H1 (cell line): Measurements from ENCODE around the gene ZNF746. TPM values are rescaled to one million over a fixed set of nuclear protein-coding genes. Genes with fewer than 3 reads are reported as not detected.

Experiments
- CTCF ChIA-PET: fragments of 300-600 bp; sonication (Branson Sonifier 250); formaldehyde crosslinking; loops from one replicate; lab custom pipeline; 2021; ENCODE audit not compliant: partially characterized antibody; lab: Charles Lee
- POLR2A ChIA-PET: fragments of 300-600 bp; sonication (Branson Sonifier 250); formaldehyde crosslinking; loops from one replicate; lab custom pipeline; 2021; ENCODE audit warnings: inconsistent platforms; ENCODE audit not compliant: partially characterized antibody; lab: Charles Lee
- DNase-seq, 2 experiments: peaks; one replicate each; pipeline versions ENCODE4 v3.0.0 to v3.0.0-alpha.2; 2010 to 2022; ENCODE audit warnings: low spot score in 2 of 2, low read depth in 1 of 2, mixed read lengths in 1 of 2
- FAIRE-seq: peaks from 2 replicates; lab custom pipeline; 2011; peaks lifted over from hg19 to GRCh38; lab: Jason Lieb, UNC
- H2AFZ ChIP-seq: 2 replicates; pipeline ENCODE4 v1.8.1; 2012; ENCODE audit warnings: low read length, inconsistent platforms
- H2AK5ac ChIP-seq: 2 replicates; pipeline ENCODE4 v1.6.1; 2013; ENCODE audit warnings: low read depth, low read length
- H2BK120ac ChIP-seq: replicated peaks from 2 replicates; pipeline ENCODE3; 2013; ENCODE audit warnings: low read depth, low read length, inconsistent platforms
- H2BK12ac ChIP-seq: 2 replicates; pipeline ENCODE4 v1.6.1; 2013; ENCODE audit warnings: low read depth, low read length
- H2BK15ac ChIP-seq: 2 replicates; pipeline ENCODE4 v1.6.1; 2013; ENCODE audit warnings: low read length
- H2BK20ac ChIP-seq: 2 replicates; pipeline ENCODE4 v1.6.1; 2013; ENCODE audit warnings: low read length
- H2BK5ac ChIP-seq: 2 replicates; pipeline ENCODE4 v1.6.1; 2013; ENCODE audit warnings: low read depth, low read length
- H3K14ac ChIP-seq: 2 replicates; pipeline ENCODE4 v1.6.1; 2013; ENCODE audit warnings: inconsistent platforms; ENCODE audit not compliant: insufficient read length
- H3K18ac ChIP-seq: 2 replicates; pipeline ENCODE4 v1.6.1; 2013; ENCODE audit warnings: low read length; ENCODE audit errors: extremely low read depth
- H3K23ac ChIP-seq: 2 replicates; pipeline ENCODE4 v1.6.1; 2013; ENCODE audit warnings: inconsistent platforms; ENCODE audit not compliant: insufficient read length
- H3K23me2 ChIP-seq: 2 replicates; pipeline ENCODE4 v1.6.1; 2013; ENCODE audit warnings: low read depth, low read length
- H3K27ac ChIP-seq: 2 replicates; pipeline ENCODE4 v1.6.1; 2011; ENCODE audit warnings: low read depth, low read length, inconsistent platforms
- H3K27me3 ChIP-seq, 4 experiments: replicated peaks in 1 of 4; 1 replicate in 1 of 4; 2 replicates in 3 of 4; pipeline versions ENCODE4 v1.6.1 to v1.8.1; 2011 to 2013; ENCODE audit warnings: low read length in 3 of 4, mild to moderate bottlenecking in 3 of 4, inconsistent platforms in 2 of 4, mixed read lengths in 2 of 4, moderate library complexity in 1 of 4; ENCODE audit not compliant: control insufficient read depth in 3 of 4, insufficient read depth in 3 of 4; ENCODE audit errors: extremely low read depth in 1 of 4
- H3K36me3 ChIP-seq, 4 experiments: 2 replicates each; pipeline versions ENCODE4 v1.6.1 to v1.8.1; 2011 to 2013; ENCODE audit warnings: mild to moderate bottlenecking in 4 of 4, low read length in 3 of 4, moderate library complexity in 2 of 4, control low read depth in 1 of 4, inconsistent platforms in 1 of 4; ENCODE audit not compliant: insufficient read depth in 4 of 4, control insufficient read depth in 2 of 4
- H3K4ac ChIP-seq: replicated peaks from 2 replicates; pipeline ENCODE3; 2013; ENCODE audit warnings: low read length, low read depth, mixed read lengths, inconsistent platforms; ENCODE audit not compliant: insufficient read length
- H3K4me1 ChIP-seq, 4 experiments: replicated peaks in 1 of 4; 1 replicate in 1 of 4; 2 replicates in 3 of 4; pipeline versions ENCODE4 v1.6.1 to v1.8.1; 2011 to 2013; ENCODE audit warnings: low read length in 3 of 4, inconsistent platforms in 2 of 4, mixed read lengths in 1 of 4; ENCODE audit not compliant: insufficient read depth in 4 of 4, control insufficient read depth in 3 of 4
- H3K4me2 ChIP-seq, 2 experiments: 2 replicates each; pipeline versions ENCODE4 v1.6.1 to v1.8.1; 2011 to 2013; ENCODE audit warnings: low read depth in 2 of 2, low read length in 2 of 2, control low read depth in 1 of 2, inconsistent platforms in 1 of 2, mild to moderate bottlenecking in 1 of 2; ENCODE audit not compliant: insufficient read depth in 1 of 2
- H3K4me3 ChIP-seq, 4 experiments: fragments of 200-600, 300-600 bp in 1 of 4; sonication (generic), shearing (Covaris generic), sonication (Bioruptor Twin) in 1 of 4; 2 replicates each; pipeline versions ENCODE4 v1.5.1 to v1.8.1; 2011 to 2016; ENCODE audit warnings: low read length in 4 of 4, low read depth in 3 of 4, control low read depth in 2 of 4, inconsistent platforms in 2 of 4, mild to moderate bottlenecking in 2 of 4, mixed read lengths in 1 of 4, moderate library complexity in 1 of 4; ENCODE audit not compliant: insufficient read depth in 2 of 4; ENCODE audit errors: extremely low read depth in 1 of 4
- H3K56ac ChIP-seq: replicated peaks from 2 replicates; pipeline ENCODE3; 2013; ENCODE audit warnings: low read depth, mild to moderate bottlenecking, mixed read lengths, low read length, inconsistent platforms; ENCODE audit not compliant: insufficient read length
- H3K79me1 ChIP-seq: 2 replicates; pipeline ENCODE4 v1.6.1; 2013; ENCODE audit warnings: low read depth, low read length, control low read depth
- H3K79me2 ChIP-seq, 2 experiments: 2 replicates each; pipeline versions ENCODE4 v1.6.1 to v1.8.1; 2012 to 2013; ENCODE audit warnings: low read length in 2 of 2, mild to moderate bottlenecking in 2 of 2, inconsistent platforms in 1 of 2; ENCODE audit not compliant: insufficient read depth in 2 of 2, control insufficient read depth in 1 of 2
- H3K9ac ChIP-seq, 4 experiments: replicated peaks in 1 of 4; 1 replicate in 1 of 4; 2 replicates in 3 of 4; pipeline versions ENCODE4 v1.6.1 to v1.8.1; 2011 to 2013; ENCODE audit warnings: low read depth in 3 of 4, low read length in 3 of 4, control low read depth in 2 of 4, mild to moderate bottlenecking in 2 of 4, moderate library complexity in 2 of 4, inconsistent platforms in 1 of 4; ENCODE audit errors: extremely low read depth in 1 of 4
- H3K9me3 ChIP-seq, 2 experiments: 2 replicates each; pipeline versions ENCODE4 v1.6.1 to v1.8.1; 2012 to 2013; ENCODE audit warnings: mild to moderate bottlenecking in 2 of 2, moderate library complexity in 2 of 2, control low read depth in 1 of 2, inconsistent platforms in 1 of 2, low read depth in 1 of 2, low read length in 1 of 2, mixed read lengths in 1 of 2; ENCODE audit not compliant: insufficient read depth in 2 of 2
- H4K20me1 ChIP-seq, 2 experiments: replicated peaks in 1 of 2; 2 replicates each; pipeline versions ENCODE3 to v1.8.1; 2011 to 2013; ENCODE audit warnings: inconsistent platforms in 2 of 2, low read length in 2 of 2, mild to moderate bottlenecking in 1 of 2; ENCODE audit not compliant: insufficient read depth in 2 of 2, control insufficient read depth in 1 of 2
- H4K5ac ChIP-seq: 2 replicates; pipeline ENCODE4 v1.6.1; 2013; ENCODE audit warnings: low read length, low read depth, mixed read lengths, inconsistent platforms; ENCODE audit not compliant: insufficient read length
- H4K8ac ChIP-seq: 2 replicates; pipeline ENCODE4 v1.8.0; 2013; ENCODE audit warnings: mild to moderate bottlenecking, moderate library complexity, low read length, inconsistent platforms; ENCODE audit not compliant: insufficient read depth; ENCODE audit errors: extremely low read depth
- H4K91ac ChIP-seq: replicated peaks from 2 replicates; pipeline ENCODE3; 2013; ENCODE audit warnings: low read length, mixed read lengths, inconsistent platforms; ENCODE audit not compliant: insufficient read length
- FOSL1 ChIP-seq: IDR thresholded peaks from 2 replicates; pipeline ENCODE4 v1.6.1; 2011; ENCODE audit warnings: mild to moderate bottlenecking, low read depth, low read length, moderate library complexity; ENCODE audit not compliant: insufficient read depth
- HDAC6 ChIP-seq: IDR thresholded peaks from one replicate; pipeline ENCODE4 v1.7.1; 2012; ENCODE audit warnings: low read depth, mild to moderate bottlenecking, inconsistent platforms, low read length, moderate library complexity
- KDM1A ChIP-seq: fragments of 200-600, 300-600 bp; sonication (generic); IDR thresholded peaks from 2 replicates; pipeline ENCODE4 v1.7.1; 2016; ENCODE audit warnings: mild to moderate bottlenecking, low read length, borderline replicate concordance
- KDM4A ChIP-seq: IDR thresholded peaks from one replicate; pipeline ENCODE4 v1.7.1; 2012; ENCODE audit warnings: low read depth, mild to moderate bottlenecking, moderate library complexity, low read length, inconsistent platforms; ENCODE audit not compliant: severe bottlenecking
- MAX ChIP-seq: IDR thresholded peaks from 2 replicates; pipeline ENCODE4 v1.6.1; 2012; ENCODE audit warnings: inconsistent platforms
- POLR2AphosphoS5 ChIP-seq: IDR thresholded peaks from 2 replicates; pipeline ENCODE4 v1.6.1; 2011; ENCODE audit warnings: low read depth, low read length
- POU5F1 ChIP-seq: IDR thresholded peaks from 2 replicates; pipeline ENCODE4 v1.6.1; 2011; ENCODE audit warnings: low read depth, mild to moderate bottlenecking, low read length, moderate library complexity
- SP1 ChIP-seq: IDR thresholded peaks from 2 replicates; pipeline ENCODE4 v1.6.1; 2011; ENCODE audit warnings: low read depth, low read length
- SP4 ChIP-seq: IDR thresholded peaks from 2 replicates; pipeline ENCODE4 v1.6.1; 2012; ENCODE audit warnings: low read length, inconsistent platforms
- SUZ12 ChIP-seq: fragments of 200-600 bp; sonication (generic); IDR thresholded peaks from 2 replicates; pipeline ENCODE4 v1.6.1; 2012; ENCODE audit warnings: mild to moderate bottlenecking, inconsistent platforms, low read length, moderate library complexity, mixed read lengths
- TBP ChIP-seq: IDR thresholded peaks from 2 replicates; pipeline ENCODE4 v1.6.1; 2011; ENCODE audit warnings: low read depth, low read length, improper control_type of control experiment
- YY1 ChIP-seq: IDR thresholded peaks from 2 replicates; pipeline ENCODE4 v1.6.1; 2011; ENCODE audit warnings: low read depth, mild to moderate bottlenecking, low read length
- WGBS, 2 experiments: shearing (Covaris generic) in 1 of 2; methylation state at CpG; one replicate each; pipeline versions ENCODE4 v1.1.6 to v1.1.7; 2013 to 2015; ENCODE audit warnings: low lambda C conversion rate in 2 of 2, mixed read lengths in 2 of 2, inconsistent platforms in 1 of 2, low coverage in 1 of 2, missing lambda C conversion rate in 1 of 2; ENCODE audit not compliant: insufficient replicate concordance in 2 of 2, insufficient coverage in 1 of 2, insufficient read length in 1 of 2; ENCODE audit errors: extremely low coverage in 1 of 2, missing lambda C conversion rate in 1 of 2; 5-methylcytosine and 5-hydroxymethylcytosine counted together
- polyA plus RNA-seq, 7 experiments: library from polyadenylated mRNA; depleted of rRNA in 3 of 7; stranded (reverse) in 5 of 7; unstranded in 2 of 7; fragments of >200 nt in 5 of 7; fragments of 200-250 nt in 2 of 7; gene quantifications; 1 replicate in 5 of 7; 2 replicates in 1 of 7; 4 replicates in 1 of 7; pipeline versions ENCODE4 v1.2.1 to v1.2.3, GENCODE V29; 2011 to 2013; ENCODE audit warnings: missing spikeins in 2 of 7, mixed read lengths in 2 of 7
- total RNA-seq: library from RNA; stranded (reverse); fragmentation: NEBNext Ultra II Directional; extraction: Animal tissue kit (Norgen Biotek cat#: 25700); gene quantifications from 2 replicates; pipeline ENCODE4 v1.2.1, GENCODE V29; 2021

The ZNF746 gene
- total and polyA plus RNA-seq, 2 of the 8 experiments (the other 6 are each of a cell fraction or from before 2014, with no cell fraction given): 7.5 to 15.6 TPM

DNA sequence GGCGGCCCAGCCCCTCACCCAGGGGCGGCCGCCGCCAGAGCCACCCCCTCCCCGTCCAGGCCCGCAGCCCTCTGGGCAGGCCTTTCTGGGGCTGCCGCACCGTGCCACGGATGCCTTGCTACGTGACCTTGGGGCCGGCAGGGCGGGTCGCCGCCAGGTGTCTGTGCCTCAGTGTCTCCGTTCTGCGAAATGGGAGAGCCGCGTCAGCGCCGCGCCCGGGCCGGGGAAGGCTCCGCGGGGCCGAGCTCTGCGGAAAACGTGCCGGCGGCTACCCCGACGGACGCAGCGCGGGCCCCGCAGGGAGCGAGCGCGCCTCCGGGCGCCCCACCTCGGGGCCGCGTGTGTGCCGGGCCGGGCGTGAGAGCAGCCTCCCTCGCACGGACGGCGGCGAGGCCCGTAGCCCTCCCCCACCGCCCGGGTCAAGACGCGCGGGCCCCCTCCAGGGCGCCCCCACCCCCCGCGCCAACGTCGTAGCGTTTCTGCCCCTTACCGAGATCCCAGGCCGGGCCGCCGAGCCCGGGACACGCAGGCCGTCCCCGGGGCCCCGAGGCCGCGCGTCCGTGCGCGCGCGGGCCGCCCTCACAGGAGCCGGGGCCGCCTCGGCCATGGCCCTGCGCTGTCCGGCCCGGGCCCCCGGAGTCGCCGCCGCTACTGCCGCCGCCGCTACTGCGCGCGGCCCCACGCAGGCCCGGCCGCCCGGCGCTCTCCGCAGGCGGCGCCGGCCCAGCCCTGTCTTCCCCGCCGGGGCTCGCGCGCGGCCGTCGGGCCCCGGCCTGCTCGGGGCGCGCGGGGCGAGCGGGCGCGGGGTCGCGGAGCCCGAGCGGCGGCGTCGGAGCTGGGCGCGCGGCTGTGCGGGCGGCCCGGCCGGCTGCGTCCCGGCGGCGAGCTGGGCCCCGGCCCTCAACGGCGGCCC, 37.8 kb downstream of the ZNF746 start:
- Histone ChIP-seq H3K23ac (no peak overlapping the region), H3K27me3 (peaks cover 4 to 25% (median 20%) of the 10 kb centered on the region in 4 experiments), H3K36me3 (peaks cover 0 to 9% (median 2%) of the 10 kb centered on the region in 4 experiments; a peak in 3 of 8 replicates), H3K23me2 (peaks cover 9% of the 10 kb centered on the region), H4K8ac (no peak overlapping the region), H2BK20ac (no peak overlapping the region), H3K9me3 (no peaks in the 10 kb centered on the region), H2AFZ (no peak overlapping the region), H4K5ac (no peak overlapping the region), H2AK5ac (no peak overlapping the region), H2BK12ac (no peak overlapping the region), H2BK15ac (no peak overlapping the region), H3K56ac (no peak overlapping the region), H4K20me1 (peaks cover 5 to 9% of the 10 kb centered on the region in 2 experiments), H2BK5ac (no peak overlapping the region), H3K14ac (no peak overlapping the region), H3K4ac (no peak overlapping the region), H2BK120ac (no peak overlapping the region), H3K79me2 (peaks cover 0 to 10% of the 10 kb centered on the region in 2 experiments; a peak in 1 of 4 replicates), H3K4me3 (peak overlapping the region; percentile 65 to 74 (median 66)), H3K18ac (no peak overlapping the region), H3K4me1 (no peaks in the 10 kb centered on the region; a peak in 1 of 7 replicates), H3K4me2 (peak overlapping the region; percentile 71 to 81), H3K9ac (peak overlapping the region in 1 of 4 experiments; percentile 89; a peak in 1 of 7 replicates), H4K91ac (no peak overlapping the region), H3K79me1 (no peaks in the 10 kb centered on the region), H3K27ac (no peak overlapping the region)
- CTCF ChIA-PET: interaction anchor here (0.7 to 2.1 kb wide), 18 partner anchors 13 to 198 kb away, joined by 3 to 11 read pairs (median 4); partner anchors contain the start of gene ZNF783
- FAIRE-seq: no peak
- peak in 1 of 2 experiments; percentile 54 for DNase-seq
- 2% methylated on average over 62 of the region's 145 CpGs; no CpG with 5 or more reads in 1 of the 2 experiments for WGBS, 2 experiments
- POLR2A ChIA-PET: interaction anchor here (0.6 to 3.8 kb wide), 16 partner anchors 8 to 389 kb away, joined by 3 to 27 read pairs (median 4); partner anchors contain the start of gene ZNF282
- TF ChIP-seq FOSL1 (no peak), SP1 (no peak), SUZ12 (peak; percentile 38; the same call in 1 of the 2 replicates), POU5F1 (no peak), TBP (no peak), HDAC6 (no peak), MAX (no peak), KDM1A (peak; percentile 68; the same call in 1 of the 2 replicates), POLR2AphosphoS5 (no peak), SP4 (no peak), YY1 (no peak), KDM4A (peak; percentile 44)
